Right ventricle myocardium superior (tissue), 1 donor: ENCODE results near the gene TBXAS1. TPM values are rescaled to one million over a fixed set of nuclear protein-coding genes. Genes with fewer than 3 reads are reported as not detected.

Source experiments
- ATAC-seq: fragments of 200-7000 bp; cut with Tn5 transposase; one replicate; pipeline ENCODE4 v1.9.1; 2020; ENCODE audit warnings: mild to moderate bottlenecking; ENCODE audit not compliant: poor library complexity
- DNase-seq: peaks from one replicate; pipeline ENCODE4 v3.0.0-alpha.2; 2020
- intact Hi-C: fragments of 100-400 bp; cut with DNase I; formaldehyde crosslinking; loops from one replicate; pipeline ENCODE4 v1.11.2; 2022
- total RNA-seq: library from RNA; stranded (reverse); fragmentation: NEBNext Ultra II Directional; extraction: Animal tissue kit (Norgen Biotek cat#: 25700); gene quantifications from one replicate; pipeline ENCODE4 v1.2.1, GENCODE V29; 2021
- donor health status: DM: no; HTN: yes; CAD: no; lungs with severe emphysema.

Gene TBXAS1
- total RNA-seq, 1 donor from 2014 or later, result 4.2 TPM

DNA sequence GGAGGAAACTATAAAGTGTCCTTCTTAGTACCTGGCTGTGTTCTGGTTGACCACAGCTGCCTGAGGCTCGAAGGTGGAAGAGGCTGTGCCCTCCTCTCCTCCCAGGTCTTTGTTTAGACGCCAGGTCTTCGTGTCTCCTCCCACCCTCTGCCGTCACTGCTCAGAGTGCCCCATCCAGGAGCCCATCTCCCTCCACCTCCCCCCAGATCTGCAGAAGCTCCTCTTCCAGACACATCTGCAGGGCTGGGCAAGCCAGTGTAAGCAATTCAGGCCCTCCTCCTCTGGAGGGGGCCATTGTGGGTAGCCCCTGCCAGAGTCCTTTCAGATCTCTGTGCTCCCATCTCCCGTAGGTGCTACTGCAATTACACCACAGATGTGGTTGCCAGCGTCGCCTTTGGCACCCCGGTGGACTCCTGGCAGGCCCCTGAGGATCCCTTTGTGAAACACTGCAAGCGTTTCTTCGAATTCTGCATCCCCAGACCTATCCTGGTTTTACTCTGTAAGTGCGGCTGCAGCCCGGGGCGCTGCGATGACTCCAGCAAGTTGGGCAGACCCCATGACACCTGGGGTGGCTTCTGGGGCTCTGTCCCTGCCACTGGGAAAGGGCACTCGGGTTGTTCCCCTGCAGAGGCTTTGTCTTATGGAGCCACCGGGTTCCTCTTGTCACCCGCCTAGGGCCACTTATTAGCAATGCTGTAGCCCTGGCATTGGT is 126.2 kb downstream of the TBXAS1 start:
- intact Hi-C loops, result no loop called here
- no peak for ATAC-seq
- no peak for DNase-seq

DNA sequence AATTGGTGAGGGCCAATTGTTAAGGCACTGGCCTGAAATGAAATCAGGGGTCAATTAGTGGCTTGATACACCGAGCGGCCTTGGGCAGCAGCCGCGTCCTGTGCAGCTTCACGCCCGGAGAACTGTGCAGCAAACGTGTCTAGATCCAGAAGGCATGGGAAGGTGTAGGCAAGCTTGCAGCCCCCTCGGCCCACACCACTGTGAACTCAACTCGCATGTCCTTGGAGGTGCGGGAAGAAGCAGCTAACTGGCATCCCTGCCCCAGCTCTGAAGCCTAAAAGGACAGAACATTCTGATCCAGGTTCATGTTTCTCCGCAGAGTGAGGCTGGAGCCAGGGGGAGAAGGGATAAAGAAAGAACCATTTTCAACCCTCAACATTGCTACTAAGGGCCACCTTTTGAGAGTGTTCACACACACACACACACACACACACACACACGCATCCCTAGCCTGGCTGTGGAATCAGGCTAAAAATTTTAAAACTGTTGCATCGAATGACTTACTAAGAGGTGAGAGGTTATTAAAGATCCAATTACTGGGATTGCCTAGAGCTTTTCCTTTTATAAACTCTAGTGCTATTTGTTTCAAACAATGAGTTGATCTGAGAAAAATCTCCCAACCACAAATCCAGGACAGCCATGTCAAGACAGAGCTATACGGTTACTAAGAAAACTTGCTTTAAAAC is 129.7 kb downstream of the TBXAS1 start:
- ATAC-seq (no peak), DNase-seq (no peak)
- intact Hi-C loops, result no loop called here

DNA sequence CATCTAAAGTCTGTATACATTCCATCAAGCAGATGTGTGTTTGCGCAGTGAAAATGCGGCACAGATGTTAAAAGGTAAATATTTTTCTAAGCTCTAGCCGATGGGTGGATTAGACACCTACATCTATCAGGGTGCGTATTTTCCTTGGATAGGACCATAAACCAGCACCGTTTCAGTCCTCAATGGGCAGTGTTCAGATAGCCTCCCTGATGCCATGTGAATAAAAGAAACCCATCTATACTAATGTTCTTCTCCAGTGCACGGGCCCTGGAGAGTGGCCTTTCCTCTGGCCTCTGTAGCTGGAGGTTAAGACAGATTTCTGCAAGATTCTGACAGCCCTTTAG is 130.2 kb downstream of the TBXAS1 start:
- intact Hi-C loops, result no loop called here
- no peak for ATAC-seq
- DNase-seq, result no peak

DNA sequence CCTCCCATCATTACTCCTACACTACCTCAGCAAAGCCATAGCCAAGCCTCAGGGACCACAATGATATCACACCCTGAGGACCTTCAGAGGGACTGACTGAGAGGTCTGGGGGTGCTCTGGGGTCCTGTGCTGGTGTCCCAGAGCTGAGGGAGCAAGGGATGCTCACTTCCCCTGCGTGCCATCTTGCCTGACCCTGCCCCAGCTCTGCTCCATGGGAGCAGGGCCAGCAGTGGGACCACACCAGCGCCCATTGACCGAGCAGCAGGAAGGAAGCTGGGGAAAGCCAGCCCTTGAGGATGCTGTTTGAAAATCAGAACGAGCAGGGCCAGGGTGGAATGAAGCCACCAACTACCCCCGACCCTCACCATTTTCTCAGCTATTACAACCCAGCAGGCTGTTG is 130.7 kb downstream of the TBXAS1 start:
- intact Hi-C loops, result no loop called here
- DNase-seq (no peak), ATAC-seq (no peak)

- intact Hi-C loops, result no loop called here
- ATAC-seq (no peak), DNase-seq (no peak)
Observed at GRCh38 chr7:139960157-139960556, 131.1 kb downstream of the TBXAS1 start.

- DNase-seq (no peak), ATAC-seq (no peak)
- intact Hi-C loops, result no loop called here
Observed at GRCh38 chr7:139965942-139966628, 137.0 kb downstream of the TBXAS1 start.

DNA sequence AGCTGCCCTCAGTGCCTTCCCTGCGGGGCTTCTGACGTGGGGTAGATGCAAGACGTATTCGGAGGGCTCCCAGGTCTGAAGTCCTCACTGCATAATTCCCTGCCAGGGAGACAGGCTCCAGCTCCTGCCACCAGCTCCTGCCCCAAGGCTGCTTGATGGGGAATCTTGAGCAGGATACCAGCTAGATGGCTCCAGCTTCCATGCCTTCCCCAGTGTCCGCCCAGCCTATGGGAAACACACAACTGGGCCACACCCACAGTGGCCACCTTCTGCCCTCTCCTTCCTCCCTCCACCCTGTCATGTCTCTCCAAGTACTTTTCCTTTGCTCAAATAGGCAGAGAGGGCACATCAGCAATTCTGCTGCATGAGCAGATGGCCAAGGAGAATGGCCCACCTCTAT is 137.9 kb downstream of the TBXAS1 start:
- ATAC-seq (no peak), DNase-seq (no peak)
- intact Hi-C loops, result no loop called here

DNA sequence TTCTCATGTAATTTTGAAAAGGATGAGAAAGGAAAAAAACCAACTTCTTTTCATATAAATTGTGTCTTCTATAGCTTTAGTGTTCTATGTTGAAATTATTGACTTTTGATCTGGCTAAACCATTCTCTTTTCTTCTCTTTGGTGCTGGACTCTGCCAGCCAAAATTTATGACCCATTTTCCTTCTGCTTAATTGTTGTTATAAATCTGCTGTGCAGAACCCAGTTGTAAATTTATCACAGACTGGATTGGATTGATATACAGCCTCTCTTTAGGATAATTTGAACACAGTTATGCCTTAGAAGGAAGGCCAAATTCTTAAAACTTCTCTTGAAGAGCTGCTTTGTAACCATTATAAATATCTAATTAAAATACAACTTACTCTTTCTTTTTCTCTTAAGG is 139.9 kb downstream of the TBXAS1 start:
- DNase-seq, result no peak
- intact Hi-C loops, result no loop called here
- ATAC-seq, result no peak

- DNase-seq (no peak), ATAC-seq (no peak)
- intact Hi-C loops, result no loop called here
Observed at GRCh38 chr7:139972029-139972428, 143.0 kb downstream of the TBXAS1 start.

DNA sequence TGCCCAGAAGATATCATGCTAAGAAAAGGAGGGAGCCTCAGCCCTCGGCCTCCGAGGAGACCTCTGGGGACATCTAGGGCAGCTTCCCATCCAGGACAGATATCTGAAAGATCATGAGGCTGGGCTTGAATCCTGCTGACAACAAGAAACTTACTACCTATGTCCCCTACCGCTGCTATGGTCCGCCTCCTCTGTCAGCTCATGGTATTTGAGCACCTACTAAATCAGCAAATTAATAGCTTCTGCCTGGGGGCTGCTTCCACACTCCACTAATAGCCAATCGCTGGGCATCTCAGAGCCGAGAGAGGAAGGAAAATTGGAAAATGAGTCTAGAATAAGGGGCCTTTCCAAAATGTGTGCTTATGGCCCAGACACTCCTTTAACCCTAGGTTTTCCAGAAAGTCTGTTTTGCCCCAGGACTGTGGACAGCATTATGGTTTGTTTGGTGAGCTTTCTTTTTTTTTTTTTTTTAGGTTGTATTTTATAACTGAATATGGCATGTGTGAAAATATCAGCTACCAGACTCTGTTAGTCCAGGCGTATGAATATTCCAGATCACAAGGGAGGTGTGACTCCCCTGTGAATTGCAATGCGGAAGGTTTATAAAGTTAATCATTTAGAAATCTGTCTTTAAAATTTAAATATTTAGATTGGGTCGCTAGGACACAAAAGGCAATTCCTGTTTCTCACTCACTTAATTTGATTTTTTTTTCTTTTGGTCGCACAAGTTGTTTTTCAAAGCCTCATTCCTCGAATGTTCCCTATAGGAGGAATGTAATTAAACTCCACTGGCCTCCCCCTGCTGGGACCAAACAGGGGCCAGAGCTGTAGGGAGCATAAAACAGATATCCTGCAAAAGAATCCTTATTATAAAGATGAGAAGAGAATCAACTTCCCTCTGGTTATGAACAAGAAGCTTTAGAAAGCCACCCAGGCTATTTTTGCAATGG is 144.3 kb downstream of the TBXAS1 start:
- DNase-seq, result no peak
- no peak for ATAC-seq
- intact Hi-C loops, result no loop called here

- intact Hi-C loops, result no loop called here
- DNase-seq (no peak), ATAC-seq (no peak)
Observed at GRCh38 chr7:139974179-139974811, 145.2 kb downstream of the TBXAS1 start.

DNA sequence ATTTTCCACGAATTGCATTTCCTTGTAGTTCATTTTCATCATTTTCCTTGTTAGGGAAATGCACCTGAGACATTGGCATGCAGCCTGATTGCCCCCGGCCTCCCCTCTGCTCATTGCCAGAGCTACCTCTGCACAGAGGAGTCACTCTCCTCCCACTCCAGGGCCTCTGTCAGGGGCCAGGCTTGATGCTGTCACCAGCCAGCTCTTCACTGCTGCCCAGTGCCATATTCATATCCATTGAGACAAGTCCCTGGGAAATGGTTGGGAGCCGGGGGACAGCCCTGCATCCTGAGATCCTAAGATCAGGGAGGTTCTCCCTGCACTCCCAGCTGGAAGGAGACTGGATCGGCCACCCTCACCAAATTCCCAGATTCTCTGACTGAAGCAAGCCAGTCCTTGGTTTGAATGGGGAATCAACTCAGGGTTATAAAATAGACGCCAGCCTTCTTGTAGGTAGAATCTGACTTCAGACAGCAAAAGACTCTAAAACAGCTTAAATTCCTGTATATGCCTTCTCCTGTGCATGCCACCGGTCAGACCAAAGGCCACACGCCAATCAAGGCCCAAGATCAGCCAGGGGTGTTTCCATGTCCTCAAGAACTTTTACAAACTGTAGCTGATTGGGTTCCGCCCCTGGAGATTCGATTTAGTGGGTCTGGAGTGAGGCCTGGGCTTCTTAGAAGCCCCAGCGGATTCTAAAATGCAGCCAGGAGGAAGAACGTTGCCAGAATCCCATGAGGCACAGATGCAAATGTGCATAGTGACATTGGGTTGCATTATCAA is 147.2 kb downstream of the TBXAS1 start:
- DNase-seq (no peak), ATAC-seq (no peak)
- intact Hi-C loops, result no loop called here

DNA sequence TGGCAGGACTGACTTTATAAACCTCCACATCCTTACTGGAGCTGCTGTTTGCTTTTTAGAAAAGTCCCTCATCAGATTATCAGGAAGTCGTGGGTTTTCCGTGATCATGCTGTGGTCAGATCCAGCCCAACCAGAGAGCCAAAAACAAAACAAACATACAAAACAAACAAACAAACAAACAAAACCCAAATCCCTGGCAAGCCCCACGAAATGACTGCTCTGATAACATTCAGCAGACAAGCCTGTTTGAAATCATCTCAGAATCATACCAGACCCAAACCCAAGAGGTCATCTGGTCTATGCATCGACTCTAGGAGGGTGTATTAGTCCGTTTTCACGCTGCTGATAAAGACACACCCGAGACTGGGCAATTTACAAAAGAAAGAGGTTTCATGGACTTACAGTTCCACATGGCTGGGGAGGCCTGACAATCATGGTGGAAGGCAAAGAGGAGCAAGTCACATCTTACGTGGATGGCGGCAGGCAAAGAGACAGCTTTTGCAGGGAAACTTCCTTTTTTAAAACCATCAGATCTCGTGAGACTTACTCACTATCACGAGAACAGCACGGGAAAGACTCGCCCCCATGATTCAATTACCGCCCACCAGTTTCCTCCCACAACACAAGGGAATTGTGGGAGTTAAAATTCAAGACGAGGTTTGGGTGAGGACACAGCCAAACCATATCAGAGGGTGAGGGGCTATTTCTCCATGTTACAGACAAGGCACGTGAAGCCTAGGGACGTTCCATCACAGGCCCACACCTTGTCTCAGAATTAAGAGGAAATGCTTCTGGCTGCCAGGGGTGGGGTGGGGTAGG is 148.0 kb downstream of the TBXAS1 start:
- DNase-seq, result no peak
- intact Hi-C loops, result no loop called here
- ATAC-seq, result no peak

- intact Hi-C loops, result no loop called here
- DNase-seq, result no peak
- ATAC-seq, result no peak
Observed at GRCh38 chr7:139981511-139981895, 152.4 kb downstream of the TBXAS1 start.

DNA sequence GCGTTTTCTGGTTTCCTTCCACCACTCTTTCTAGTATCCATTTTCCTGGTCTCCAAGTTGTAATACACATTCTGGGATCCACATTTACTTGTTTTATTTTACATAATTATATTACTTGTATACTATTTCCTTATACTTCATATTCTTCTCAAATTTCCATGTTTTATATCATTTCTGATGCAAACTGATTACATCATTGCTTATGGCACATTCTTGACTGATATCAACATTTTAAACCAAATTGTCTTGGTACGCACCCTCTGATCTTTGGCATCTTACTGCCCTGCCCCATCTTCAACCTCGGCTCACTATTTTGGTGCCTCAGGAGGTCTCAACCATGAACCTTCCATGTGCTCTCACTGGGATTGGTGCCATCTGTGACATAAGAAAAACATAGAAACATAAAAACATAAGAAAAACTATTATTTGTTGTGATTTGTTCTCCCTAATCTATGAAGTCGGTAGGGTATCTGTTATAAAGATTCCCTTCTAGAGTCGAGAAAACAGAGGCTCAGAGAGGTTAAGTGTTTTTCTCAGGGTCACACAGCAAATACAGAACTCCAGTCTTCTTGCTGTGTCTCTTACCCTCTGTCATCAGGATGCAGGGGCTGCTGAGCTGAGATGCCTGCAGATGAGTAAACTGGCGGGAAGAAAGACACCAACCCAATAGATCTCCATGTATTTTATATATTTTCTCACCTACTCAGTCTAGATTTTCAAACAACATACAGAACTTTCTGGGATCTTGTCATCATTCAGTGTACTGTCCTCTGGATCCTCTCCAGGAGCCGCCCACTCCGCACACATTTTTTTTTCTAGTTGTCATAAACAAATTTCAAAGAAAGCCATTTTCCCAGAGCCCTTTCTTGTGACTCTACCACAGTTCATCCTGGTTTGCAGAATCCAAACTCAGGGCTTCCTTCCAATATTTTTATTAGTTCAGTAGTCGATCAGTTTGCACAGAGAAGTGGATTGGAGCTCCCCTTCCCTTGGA is 154.2 kb downstream of the TBXAS1 start:
- DNase-seq (no peak), ATAC-seq (no peak)
- intact Hi-C loops, result no loop called here
